Right lobe of liver (tissue), 6 donors: ENCODE data around the gene NXPH1. TPM values are rescaled to one million over a fixed set of nuclear protein-coding genes. Genes with fewer than 3 reads are reported as not detected.
A peak's percentile ranks its signal among the peaks of the same experiment; 100 is the strongest.

Experiments used
- ATAC-seq, 4 donors: fragments of 200-7000 bp; cut with Tn5 transposase; one replicate each; pipeline ENCODE4 v1.9.1; 2020; ENCODE audit warnings: mild to moderate bottlenecking in 4 of 4, moderate library complexity in 4 of 4
- DNase-seq, 3 donors: peaks; one replicate each; pipeline ENCODE4 v3.0.0-alpha.2; 2020
- H3K27ac ChIP-seq, 3 donors: fragments of 200-600 bp; one replicate each; pipeline ENCODE4 v1.8.0; 2022
- H3K27me3 ChIP-seq, 2 donors: fragments of 200-600 bp; one replicate each; pipeline ENCODE4 v1.8.0; 2022
- H3K36me3 ChIP-seq, 4 donors: fragments of 200-600 bp; sonication (generic) in 1 of 4; one replicate each; pipeline versions ENCODE4 v1.5.1 to v1.8.0; 2017 to 2022; ENCODE audit warnings: control low read depth in 1 of 4
- H3K4me1 ChIP-seq, 4 donors: fragments of 200-600 bp; sonication (generic) in 1 of 4; one replicate each; pipeline versions ENCODE4 v1.5.1 to v1.8.0; 2017 to 2022; ENCODE audit warnings: control low read depth in 1 of 4
- H3K4me3 ChIP-seq, 3 donors: fragments of 200-600 bp; one replicate each; pipeline ENCODE4 v1.8.0; 2022
- H3K9me3 ChIP-seq, 4 donors: fragments of 200-600 bp; sonication (generic) in 1 of 4; one replicate each; pipeline versions ENCODE4 v1.5.1 to v1.8.0; 2017 to 2022; ENCODE audit warnings: control low read depth in 1 of 4
- POLR2A ChIP-seq: fragments of 450-650 bp; IDR thresholded peaks from one replicate; pipeline ENCODE4 v1.6.1; 2017; ENCODE audit warnings: antibody characterized with exemption, mild to moderate bottlenecking
- WGBS: methylation state at CpG from one replicate; pipeline ENCODE4 v1.1.6; 2018; ENCODE audit warnings: low coverage, low lambda C conversion rate; ENCODE audit not compliant: insufficient coverage; ENCODE audit errors: missing lambda C conversion rate; 5-methylcytosine and 5-hydroxymethylcytosine counted together
- intact Hi-C, 2 donors: fragments of 100-400 bp; cut with DNase I; formaldehyde crosslinking; loops; one replicate each; pipeline versions ENCODE4 v1.11.2 to v1.14.1; 2022
- total RNA-seq, 6 experiments: library from RNA; depleted of rRNA in 2 of 6; stranded (reverse); fragments of >200 nt in 2 of 6; fragmentation: NEBNext Ultra II Directional in 3 of 6; extraction: Animal tissue kit (Norgen Biotek cat#: 25700) in 3 of 6; gene quantifications; one replicate each; pipeline versions ENCODE4 v1.1.0 to v1.2.4, GENCODE V29; 2016 to 2023
- TF ChIP-seq, protein P1 (sequence below), 4 donors: fragments of 200-600 bp in 3 of 4; fragments of 450-650 bp in 1 of 4; IDR thresholded peaks; one replicate each; pipeline versions ENCODE4 v1.5.1 to v1.8.0; 2016 to 2022; ENCODE audit warnings: antibody characterized with exemption in 4 of 4, mild to moderate bottlenecking in 2 of 4
- donor health status: DM: no; HTN: yes; CAD: no.
- donor health status: DM: no; HTN: no; CAD: no.
- donor health status: DM: no; HTN: no; CAD: no.
- donor health status: DM: no; HTN: yes; CAD: no.
- donor health status: DM: no; HTN: yes; CAD: no.

Gene NXPH1
- total RNA-seq, 6 experiments from 2014 or later: not detected

GRCh38 chr7:8442051-8442813 lies 8.8 kb downstream of the NXPH1 start:
- no peak overlapping the region for H3K4me3 ChIP-seq
- no peaks in the 10 kb centered on the region for H3K36me3 ChIP-seq
- no peak overlapping the region for H3K27ac ChIP-seq
- no peak for TF ChIP-seq POLR2A
- TF ChIP-seq, protein P1, sequence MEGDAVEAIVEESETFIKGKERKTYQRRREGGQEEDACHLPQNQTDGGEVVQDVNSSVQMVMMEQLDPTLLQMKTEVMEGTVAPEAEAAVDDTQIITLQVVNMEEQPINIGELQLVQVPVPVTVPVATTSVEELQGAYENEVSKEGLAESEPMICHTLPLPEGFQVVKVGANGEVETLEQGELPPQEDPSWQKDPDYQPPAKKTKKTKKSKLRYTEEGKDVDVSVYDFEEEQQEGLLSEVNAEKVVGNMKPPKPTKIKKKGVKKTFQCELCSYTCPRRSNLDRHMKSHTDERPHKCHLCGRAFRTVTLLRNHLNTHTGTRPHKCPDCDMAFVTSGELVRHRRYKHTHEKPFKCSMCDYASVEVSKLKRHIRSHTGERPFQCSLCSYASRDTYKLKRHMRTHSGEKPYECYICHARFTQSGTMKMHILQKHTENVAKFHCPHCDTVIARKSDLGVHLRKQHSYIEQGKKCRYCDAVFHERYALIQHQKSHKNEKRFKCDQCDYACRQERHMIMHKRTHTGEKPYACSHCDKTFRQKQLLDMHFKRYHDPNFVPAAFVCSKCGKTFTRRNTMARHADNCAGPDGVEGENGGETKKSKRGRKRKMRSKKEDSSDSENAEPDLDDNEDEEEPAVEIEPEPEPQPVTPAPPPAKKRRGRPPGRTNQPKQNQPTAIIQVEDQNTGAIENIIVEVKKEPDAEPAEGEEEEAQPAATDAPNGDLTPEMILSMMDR (IDR thresholded peaks at IDR 0.05): no peak
- DNase-seq: no peak
- WGBS: 5% methylated on average over 27 of the region's 51 CpGs
- peaks cover 0 to 18% (median 0%) of the 10 kb centered on the region in 4 donors for H3K4me1 ChIP-seq
- no peak for ATAC-seq
- no peaks in the 10 kb centered on the region for H3K9me3 ChIP-seq
- intact Hi-C loops: no loop called here
- peaks cover 5 to 26% of the 10 kb centered on the region in 2 donors for H3K27me3 ChIP-seq

DNA sequence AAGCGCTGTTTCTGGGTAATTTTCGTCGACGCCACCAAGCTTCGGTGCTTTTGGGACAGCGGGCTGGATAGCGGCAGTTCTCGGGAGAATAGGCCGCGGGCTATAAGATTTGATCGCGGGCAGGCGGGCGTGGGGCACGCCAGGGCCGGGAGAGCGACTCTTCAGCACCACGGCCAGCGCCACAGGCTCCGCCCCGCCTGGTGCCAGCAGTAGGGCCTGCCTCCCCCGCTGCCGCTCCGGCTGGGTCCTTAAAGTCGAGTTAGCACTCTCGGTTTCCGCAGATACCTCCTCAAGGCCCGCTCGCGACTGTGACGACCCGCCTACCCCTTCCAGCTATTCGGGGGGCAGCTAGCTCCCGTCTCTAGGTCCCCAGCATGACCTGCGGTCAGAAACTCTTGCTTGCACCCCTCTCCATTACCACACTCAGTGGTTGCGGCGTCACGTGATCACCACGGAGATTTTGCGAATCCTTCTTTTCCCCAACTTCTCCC lies 9.4 kb downstream of the NXPH1 start:
- no peaks in the 10 kb centered on the region for H3K36me3 ChIP-seq
- H3K27ac ChIP-seq: no peak overlapping the region
- peak; percentile 54 to 67 (median 63) for DNase-seq
- peaks cover 0 to 15% (median 0%) of the 10 kb centered on the region in 4 donors for H3K4me1 ChIP-seq
- H3K4me3 ChIP-seq: no peak overlapping the region
- H3K9me3 ChIP-seq: no peaks in the 10 kb centered on the region
- H3K27me3 ChIP-seq: peaks cover 5 to 26% of the 10 kb centered on the region in 2 donors
- peak; percentile 82 to 98 (median 88) for ATAC-seq
- intact Hi-C loops: no loop called here
- 1% methylated on average over 6 of the region's 40 CpGs for WGBS
- TF ChIP-seq, protein P1 (IDR thresholded peaks at IDR 0.05): no peak

- peak in 1 of 3 donors; percentile 19 for DNase-seq
- Histone ChIP-seq H3K36me3 (no peaks in the 10 kb centered on the region), H3K4me1 (peaks cover 0 to 15% (median 0%) of the 10 kb centered on the region in 4 donors), H3K4me3 (no peak overlapping the region), H3K9me3 (no peaks in the 10 kb centered on the region), H3K27me3 (peaks cover 5 to 26% of the 10 kb centered on the region in 2 donors), H3K27ac (no peak overlapping the region)
- peak; percentile 24 to 43 (median 40) for ATAC-seq
- WGBS: 4% methylated on average over 34 of the region's 49 CpGs
- TF ChIP-seq POLR2A: no peak
- TF ChIP-seq, protein P1 (IDR thresholded peaks at IDR 0.05): peak in 1 of 4 donors; percentile 5
- intact Hi-C loops: no loop called here
Observed at GRCh38 chr7:8443576-8444467, 10.4 kb downstream of the NXPH1 start.

- H3K4me3 ChIP-seq: no peak overlapping the region
- H3K27me3 ChIP-seq: peaks cover 5 to 26% of the 10 kb centered on the region in 2 donors
- no peak for TF ChIP-seq POLR2A
- TF ChIP-seq, protein P1 (IDR thresholded peaks at IDR 0.05): no peak
- no peaks in the 10 kb centered on the region for H3K36me3 ChIP-seq
- no peak for ATAC-seq
- no peaks in the 10 kb centered on the region for H3K9me3 ChIP-seq
- intact Hi-C loops: no loop called here
- H3K4me1 ChIP-seq: peaks cover 0 to 15% (median 0%) of the 10 kb centered on the region in 4 donors
- 22% methylated on average over 5 of the region's 7 CpGs for WGBS
- DNase-seq: no peak
- H3K27ac ChIP-seq: no peak overlapping the region
Observed at GRCh38 chr7:8444468-8444769, 11.0 kb downstream of the NXPH1 start.
